ENCODE results near the gene CBFB. TPM values are rescaled to one million over a fixed set of nuclear protein-coding genes. Genes with fewer than 3 reads are reported as not detected.

CBFB gene
- total RNA-seq (2021) (173 and 185 TPM in 2 replicates), Bru-seq, nascent RNA (percentile 92 among the genes with signal in this experiment), BruChase-seq, experiment 1, labeled RNA remaining after a 2-hour chase (percentile 92 among the genes with signal in this experiment), BruChase-seq, experiment 2, labeled RNA remaining after a 6-hour chase (percentile 96 among the genes with signal in this experiment)
- long read RNA-seq, transcript CBFB-202 (6 exons, 2,971 nt) = minor isoform, 149 of 453 reads
- long read RNA-seq, transcript CBFB-201 (6 exons, 3,136 nt) = major isoform, 212 of 453 reads
- long read RNA-seq, partial matches to known transcripts = 5 of 453 reads
- long read RNA-seq, other reads (novel, unspliced or antisense) = 84 of 453 reads

DNA sequence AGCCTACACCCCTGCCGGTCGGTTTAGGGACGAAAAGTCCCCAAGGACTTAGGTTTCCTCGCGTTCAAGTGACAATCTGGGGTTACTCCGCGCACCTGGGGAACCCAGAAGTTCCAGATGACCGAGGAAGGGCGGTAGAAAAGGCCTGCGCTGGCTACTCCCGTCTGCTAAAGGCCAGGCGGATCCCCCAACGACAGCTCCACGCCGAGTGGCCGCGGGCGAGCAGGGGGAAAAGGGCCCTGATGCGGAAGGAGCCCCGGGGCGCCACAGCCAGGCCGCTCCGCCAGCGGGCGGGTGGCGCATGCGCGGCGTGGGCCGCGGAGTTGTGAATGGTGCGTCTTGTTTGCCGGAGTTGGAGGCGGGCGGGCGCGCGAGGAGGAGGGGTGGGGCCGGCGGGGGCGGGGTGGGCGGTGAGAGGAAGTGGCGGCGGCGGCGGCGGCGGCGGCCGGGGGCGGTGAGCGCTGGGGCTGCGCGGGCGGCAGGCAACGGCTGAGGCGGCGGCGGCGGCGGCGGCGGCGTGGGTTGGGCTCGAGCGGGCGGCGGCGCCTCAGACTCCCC is at the start of gene CBFB:
Gene CBFB (plus strand): TSS at position 454 of the 558 bp plus-strand sequence. CDS start 259 bp downstream, outside the sequence.
- Histone ChIP-seq H3K27me3 (replicated peaks; ENCODE audit: insufficient read depth, low read depth, low read length, poor library complexity) (no peaks in the 10 kb centered on the region), H3K27ac (ENCODE audit: low read depth, low read length, poor library complexity, severe bottlenecking) (peak within 1 kb of the TSS; percentile 97), H3K9me3 (ENCODE audit: low read depth, low read length, poor library complexity, severe bottlenecking) (no peaks in the 10 kb centered on the region), H3K4me1 (ENCODE audit: insufficient read depth, low read length, poor library complexity, severe bottlenecking) (peaks cover 36% of the 10 kb centered on the region), H3K36me3 (ENCODE audit: insufficient read depth, low read length, poor library complexity, severe bottlenecking) (peaks cover 8% of the 10 kb centered on the region), H3K4me3 (ENCODE audit: low read depth, low read length, poor library complexity, severe bottlenecking) (peak within 1 kb of the TSS; percentile 96)
- CTCF ChIA-PET = interaction anchor here (0.6 to 1.8 kb wide), 2 partner anchors 11 to 402 kb away, joined by 6 to 10 read pairs; partner anchors contain the start of gene HSD11B2
- peak; percentile 96 for DNase-seq (ENCODE audit: low spot score)
- POLR2A ChIA-PET (ENCODE audit: low non-redundant PET) = interaction anchor here (0.8 to 1.0 kb wide), 2 partner anchors 11 to 235 kb away, joined by 3 to 5 read pairs; no protein-coding TSS in a partner anchor
- no TSS peak for BruUV-seq (replicated peaks)
- intact Hi-C loops (cut with micrococcal nuclease; ENCODE audit: unreplicated experiment) = no loop called here
- no peak for TF ChIP-seq EZH2 (IDR thresholded peaks at IDR 0.05; ENCODE audit: borderline replicate concordance, low read depth, low read length, poor library complexity, severe bottlenecking)

- CTCF ChIA-PET = interaction anchor here (0.6 kb wide), 1 partner anchor 76 kb away, joined by 3 read pairs; no protein-coding TSS in a partner anchor
- TF ChIP-seq EZH2 (IDR thresholded peaks at IDR 0.05; ENCODE audit: borderline replicate concordance, low read depth, low read length, poor library complexity, severe bottlenecking) (no peak), CTCF (conservative IDR thresholded peaks at IDR 0.05; ENCODE audit: low read depth, low read length) (no peak)
- intact Hi-C loops (cut with micrococcal nuclease; ENCODE audit: unreplicated experiment) = no loop called here
- H3K27me3 ChIP-seq (replicated peaks; ENCODE audit: insufficient read depth, low read depth, low read length, poor library complexity) = no peaks in the 10 kb centered on the region
- POLR2A ChIA-PET (ENCODE audit: low non-redundant PET) = no interaction called here
- no peaks in the 10 kb centered on the region for H3K9me3 ChIP-seq (ENCODE audit: low read depth, low read length, poor library complexity, severe bottlenecking)
- H3K4me1 ChIP-seq (ENCODE audit: insufficient read depth, low read length, poor library complexity, severe bottlenecking) = peaks cover 9% of the 10 kb centered on the region
- H3K4me3 ChIP-seq (ENCODE audit: low read depth, low read length, poor library complexity, severe bottlenecking) = no peak overlapping the region
- H3K36me3 ChIP-seq (ENCODE audit: insufficient read depth, low read length, poor library complexity, severe bottlenecking) = no peaks in the 10 kb centered on the region
- no peak for DNase-seq (ENCODE audit: low spot score)
- H3K27ac ChIP-seq (ENCODE audit: low read depth, low read length, poor library complexity, severe bottlenecking) = no peak overlapping the region
- no TSS peak for BruUV-seq (replicated peaks)
These were observed 45.9 kb upstream of the CBFB start for GRCh38 chr16:66983033-66983432.

GRCh38 chr16:66984892-66985311 is 44.0 kb upstream of the CBFB start:
- CTCF ChIA-PET = interaction anchor here (0.6 kb wide), 1 partner anchor 413 kb away, joined by 5 read pairs; no protein-coding TSS in a partner anchor
- H3K4me3 ChIP-seq (ENCODE audit: low read depth, low read length, poor library complexity, severe bottlenecking) = no peak overlapping the region
- no peak for DNase-seq (ENCODE audit: low spot score)
- TF ChIP-seq EZH2 (IDR thresholded peaks at IDR 0.05; ENCODE audit: borderline replicate concordance, low read depth, low read length, poor library complexity, severe bottlenecking) (no peak), CTCF (conservative IDR thresholded peaks at IDR 0.05; ENCODE audit: low read depth, low read length) (no peak)
- no peaks in the 10 kb centered on the region for H3K9me3 ChIP-seq (ENCODE audit: low read depth, low read length, poor library complexity, severe bottlenecking)
- no peaks in the 10 kb centered on the region for H3K4me1 ChIP-seq (ENCODE audit: insufficient read depth, low read length, poor library complexity, severe bottlenecking)
- intact Hi-C loops (cut with micrococcal nuclease; ENCODE audit: unreplicated experiment) = no loop called here
- no peak overlapping the region for H3K27ac ChIP-seq (ENCODE audit: low read depth, low read length, poor library complexity, severe bottlenecking)
- POLR2A ChIA-PET (ENCODE audit: low non-redundant PET) = no interaction called here
- no peaks in the 10 kb centered on the region for H3K36me3 ChIP-seq (ENCODE audit: insufficient read depth, low read length, poor library complexity, severe bottlenecking)
- BruUV-seq (replicated peaks) = no TSS peak
- H3K27me3 ChIP-seq (replicated peaks; ENCODE audit: insufficient read depth, low read depth, low read length, poor library complexity) = no peaks in the 10 kb centered on the region
